Bone marrow (tissue), 2 donors: ENCODE data around the gene TK2.

Experiments used
- DNase-seq, 2 donors: peaks; one replicate each; lab custom pipeline; 2025; lab: John Stamatoyannopoulos, UW

TK2 gene

GRCh38 chr16:66481943-66482390 is 68.0 kb downstream of the TK2 start:
- DNase-seq: no peak

GRCh38 chr16:66481081-66481942 is 68.6 kb downstream of the TK2 start:
- no peak for DNase-seq

GRCh38 chr16:66480265-66481080 is 69.4 kb downstream of the TK2 start:
- no peak for DNase-seq

GRCh38 chr16:66479661-66480264 is 70.2 kb downstream of the TK2 start:
- no peak for DNase-seq

- DNase-seq: peak; percentile 38 to 81
Observed at GRCh38 chr16:66478733-66479511, 71.0 kb downstream of the TK2 start.

- no peak for DNase-seq
Observed at GRCh38 chr16:66477028-66477515, 72.8 kb downstream of the TK2 start.

- DNase-seq: no peak
Observed at GRCh38 chr16:66476328-66477027, 73.4 kb downstream of the TK2 start.

- no peak for DNase-seq
Observed at GRCh38 chr16:66475232-66475631, 74.7 kb downstream of the TK2 start.

- DNase-seq: peak in 1 of 2 donors; percentile 60
Observed at GRCh38 chr16:66474750-66475199, 75.1 kb downstream of the TK2 start.

- no peak for DNase-seq
Observed at GRCh38 chr16:66473654-66474519, 76.0 kb downstream of the TK2 start.

- DNase-seq: no peak
Observed at GRCh38 chr16:66473051-66473571, 76.8 kb downstream of the TK2 start.

- DNase-seq: no peak
Observed at GRCh38 chr16:66471716-66472393, 78.1 kb downstream of the TK2 start.

- DNase-seq: no peak
Observed at GRCh38 chr16:66471264-66471663, 78.7 kb downstream of the TK2 start.

- no peak for DNase-seq
Observed at GRCh38 chr16:66470556-66470955, 79.4 kb downstream of the TK2 start.

- no peak for DNase-seq
Observed at GRCh38 chr16:66469947-66470546, 79.9 kb downstream of the TK2 start.

GRCh38 chr16:66469291-66469946 is 80.5 kb downstream of the TK2 start:
- DNase-seq: no peak

- DNase-seq: no peak
Observed at GRCh38 chr16:66468321-66468965, 81.5 kb downstream of the TK2 start.

- no peak for DNase-seq
Observed at GRCh38 chr16:66467611-66468010, 82.3 kb downstream of the TK2 start.
